Measurements from ENCODE around the gene HIF1AN.

Gene HIF1AN

DNA sequence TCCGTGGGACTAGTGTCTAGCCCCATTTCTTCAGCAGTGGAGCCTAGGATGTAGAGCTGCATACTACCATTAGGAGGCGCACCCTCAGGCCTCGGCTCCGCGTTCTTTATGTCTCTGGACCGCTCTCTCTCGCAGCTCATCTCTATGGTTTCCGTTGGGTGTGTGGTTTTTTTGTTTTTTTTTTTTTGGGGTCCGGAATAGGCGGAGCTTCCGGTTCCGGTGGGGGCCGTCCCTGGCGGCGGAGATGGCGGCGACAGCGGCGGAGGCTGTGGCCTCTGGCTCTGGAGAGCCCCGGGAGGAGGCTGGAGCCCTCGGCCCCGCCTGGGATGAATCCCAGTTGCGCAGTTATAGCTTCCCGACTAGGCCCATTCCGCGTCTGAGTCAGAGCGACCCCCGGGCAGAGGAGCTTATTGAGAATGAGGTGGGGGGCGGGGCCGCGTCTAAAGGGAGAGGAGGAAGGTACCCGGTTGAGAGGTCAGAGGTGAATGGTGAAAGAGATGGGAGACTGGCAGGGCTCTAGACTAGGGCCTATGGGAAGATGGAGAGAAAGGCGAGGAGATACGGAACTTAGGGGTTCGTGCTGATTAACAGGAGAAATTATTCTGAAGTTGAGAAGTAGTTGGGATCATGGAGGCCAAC is at the start of gene HIF1AN:
HIF1AN (plus strand) TSS at position 229 of the 639 bp plus-strand sequence; CDS start at position 245, 16 bp downstream.
- DNase-seq: peak; percentile 94 to 95
- TF ChIP-seq POLR2A (IDR thresholded peaks at IDR 0.05; ENCODE audit: low read length) (peak; percentile 89), GATA1 (IDR thresholded peaks at IDR 0.05; ENCODE audit: low read depth, low read length) (no peak)

DNA sequence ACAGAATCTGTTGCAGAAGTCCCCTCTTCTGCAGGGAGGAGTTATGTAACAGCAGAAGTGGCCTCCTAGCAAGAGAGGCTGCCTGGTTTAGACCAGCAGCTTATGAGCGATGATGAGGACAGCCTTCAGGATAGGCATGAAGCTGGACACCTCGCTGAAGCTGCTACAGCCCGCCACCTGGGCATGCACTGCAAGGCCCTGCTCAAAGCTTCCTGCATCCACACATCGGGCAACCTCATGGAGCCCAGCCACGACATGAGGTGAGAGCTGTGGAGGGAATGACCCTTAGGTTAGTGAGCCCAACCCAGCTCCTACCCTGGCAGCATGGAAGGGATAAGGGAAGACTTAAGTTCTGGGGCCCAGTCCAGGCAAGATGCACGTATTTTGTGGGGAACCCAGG is 48.2 kb upstream of the HIF1AN start:
- TF ChIP-seq POLR2A (IDR thresholded peaks at IDR 0.05; ENCODE audit: low read length) (no peak), GATA1 (IDR thresholded peaks at IDR 0.05; ENCODE audit: low read depth, low read length) (no peak)
- DNase-seq: no peak

- DNase-seq: no peak
- TF ChIP-seq POLR2A (IDR thresholded peaks at IDR 0.05; ENCODE audit: low read length) (no peak), GATA1 (IDR thresholded peaks at IDR 0.05; ENCODE audit: low read depth, low read length) (no peak)
Observed at GRCh38 chr10:100489396-100489795, 46.3 kb upstream of the HIF1AN start.

- no peak for DNase-seq
- no peak for TF ChIP-seq GATA1 (IDR thresholded peaks at IDR 0.05; ENCODE audit: low read depth, low read length)
- no peak for TF ChIP-seq POLR2A (IDR thresholded peaks at IDR 0.05; ENCODE audit: low read length)
Observed at GRCh38 chr10:100490531-100490930, 45.2 kb upstream of the HIF1AN start.

GRCh38 chr10:100496567-100496966 is 39.2 kb upstream of the HIF1AN start:
- DNase-seq: no peak

DNA sequence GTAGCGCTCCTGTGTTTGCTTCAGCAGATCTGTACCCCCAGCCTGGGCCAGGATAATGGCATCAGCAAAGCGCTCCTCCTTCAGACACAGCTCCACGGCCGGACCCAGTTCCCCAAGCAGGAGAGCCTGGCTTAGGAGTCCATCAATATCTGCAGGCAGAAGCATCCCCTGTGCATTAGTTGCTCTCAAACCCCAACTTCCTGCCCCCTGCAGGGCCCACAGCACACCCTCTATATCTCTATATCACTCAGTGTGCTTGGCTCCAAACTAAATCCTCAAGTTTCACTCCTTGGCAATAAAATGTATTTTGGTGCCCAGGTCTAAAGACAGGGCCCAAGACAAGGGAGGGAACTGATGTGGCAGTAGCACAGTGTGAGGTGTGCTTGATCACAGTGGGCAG is 37.7 kb upstream of the HIF1AN start:
- DNase-seq: no peak
- TF ChIP-seq GATA1 (IDR thresholded peaks at IDR 0.05; ENCODE audit: low read depth, low read length): no peak
- TF ChIP-seq POLR2A (IDR thresholded peaks at IDR 0.05; ENCODE audit: low read length): no peak

More at GRCh38 chr10:100496567-100496966, 39.2 kb upstream of the HIF1AN start:
- TF ChIP-seq GATA1 (IDR thresholded peaks at IDR 0.05; ENCODE audit: low read depth, low read length) (no peak), POLR2A (IDR thresholded peaks at IDR 0.05; ENCODE audit: low read length) (no peak)

- DNase-seq: no peak
- TF ChIP-seq POLR2A (IDR thresholded peaks at IDR 0.05; ENCODE audit: low read length): no peak
- no peak for TF ChIP-seq GATA1 (IDR thresholded peaks at IDR 0.05; ENCODE audit: low read depth, low read length)
Observed at GRCh38 chr10:100501423-100501822, 34.3 kb upstream of the HIF1AN start.

- TF ChIP-seq POLR2A (IDR thresholded peaks at IDR 0.05; ENCODE audit: low read length): no peak
- TF ChIP-seq GATA1 (IDR thresholded peaks at IDR 0.05; ENCODE audit: low read depth, low read length): no peak
- DNase-seq: no peak
Observed at GRCh38 chr10:100502926-100503494, 32.7 kb upstream of the HIF1AN start.

GRCh38 chr10:100504096-100504495 is 31.6 kb upstream of the HIF1AN start:
- DNase-seq: no peak
- TF ChIP-seq POLR2A (IDR thresholded peaks at IDR 0.05; ENCODE audit: low read length) (no peak), GATA1 (IDR thresholded peaks at IDR 0.05; ENCODE audit: low read depth, low read length) (no peak)

DNA sequence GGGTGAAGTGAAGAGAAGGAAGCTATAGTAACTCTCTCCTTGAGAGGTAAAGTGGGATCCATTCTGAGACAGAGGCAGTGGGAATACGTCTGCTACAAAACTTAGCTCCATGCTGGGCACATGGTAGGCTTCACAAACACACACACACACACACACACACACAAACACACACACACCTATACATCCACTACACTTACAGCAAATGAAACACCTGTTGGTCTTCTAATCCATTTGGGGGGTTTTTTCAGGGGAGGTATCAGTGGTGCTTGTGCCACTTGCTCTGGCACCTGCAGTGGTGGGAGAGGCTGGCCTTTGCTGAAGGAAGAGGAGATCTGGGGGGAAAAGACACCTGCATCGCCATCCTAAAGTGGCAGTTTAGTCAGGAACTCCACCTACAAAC is 30.6 kb upstream of the HIF1AN start:
- DNase-seq: no peak
- TF ChIP-seq GATA1 (IDR thresholded peaks at IDR 0.05; ENCODE audit: low read depth, low read length): no peak
- TF ChIP-seq POLR2A (IDR thresholded peaks at IDR 0.05; ENCODE audit: low read length): no peak

DNA sequence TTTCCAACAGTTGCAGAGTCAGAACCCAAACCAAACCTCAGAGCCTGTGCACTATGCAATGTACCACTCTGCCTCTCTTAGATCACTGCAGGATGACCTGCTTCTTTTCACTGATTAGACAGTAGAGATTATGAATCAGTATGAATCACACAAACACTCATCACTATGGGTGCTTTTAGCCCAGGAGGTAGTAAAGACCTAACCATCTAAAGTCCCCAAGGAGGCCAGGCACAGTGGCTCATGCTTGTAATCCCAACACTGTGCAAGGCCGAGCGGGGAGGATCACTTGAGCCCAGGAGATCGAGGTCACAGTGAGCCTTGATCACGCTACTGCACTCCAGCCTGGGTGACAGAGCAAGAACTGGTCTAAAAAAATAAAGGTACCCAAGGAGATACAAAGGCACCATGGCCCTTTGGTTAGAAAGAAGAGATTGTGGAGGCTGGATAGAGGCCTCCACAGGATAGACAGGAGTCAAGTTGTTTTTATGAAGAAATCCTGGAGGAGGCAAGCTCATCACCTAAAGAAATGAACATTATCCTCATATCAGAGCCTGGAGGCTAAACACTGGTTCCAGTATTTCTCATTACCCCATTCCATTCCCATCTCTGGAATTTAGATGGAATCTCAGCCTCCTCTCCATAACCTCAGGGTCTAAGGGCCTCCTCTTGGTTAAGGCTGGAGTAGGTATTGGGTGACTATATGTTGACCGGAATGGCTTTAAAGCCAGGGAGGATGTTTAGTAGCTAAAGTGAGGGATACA is 29.0 kb upstream of the HIF1AN start:
- no peak for TF ChIP-seq GATA1 (IDR thresholded peaks at IDR 0.05; ENCODE audit: low read depth, low read length)
- TF ChIP-seq POLR2A (IDR thresholded peaks at IDR 0.05; ENCODE audit: low read length): no peak
- DNase-seq: peak in 1 of 2 experiments; percentile 14

- no peak for TF ChIP-seq GATA1 (IDR thresholded peaks at IDR 0.05; ENCODE audit: low read depth, low read length)
- TF ChIP-seq POLR2A (IDR thresholded peaks at IDR 0.05; ENCODE audit: low read length): no peak
- DNase-seq: no peak
Observed at GRCh38 chr10:100507357-100507732, 28.4 kb upstream of the HIF1AN start.

DNA sequence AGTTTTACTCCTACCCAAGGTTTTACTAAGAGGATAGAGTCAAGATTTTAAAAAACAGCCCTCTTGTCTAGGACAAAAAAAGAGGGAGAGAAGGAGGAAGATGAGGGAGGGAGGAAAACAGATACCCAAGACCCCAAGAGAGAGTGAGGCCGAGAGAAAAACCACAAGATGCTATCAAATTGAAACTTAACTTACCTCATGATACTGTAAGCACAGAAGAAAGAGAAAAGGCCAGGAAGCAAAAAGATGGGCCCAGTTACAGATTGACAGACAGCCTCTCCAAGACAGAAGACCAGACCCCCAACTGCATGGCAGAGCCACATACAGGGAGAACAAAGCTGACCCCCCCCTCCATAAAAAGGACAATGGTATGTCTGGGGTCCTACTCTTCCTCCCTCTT is 27.5 kb upstream of the HIF1AN start:
- DNase-seq: no peak

DNA sequence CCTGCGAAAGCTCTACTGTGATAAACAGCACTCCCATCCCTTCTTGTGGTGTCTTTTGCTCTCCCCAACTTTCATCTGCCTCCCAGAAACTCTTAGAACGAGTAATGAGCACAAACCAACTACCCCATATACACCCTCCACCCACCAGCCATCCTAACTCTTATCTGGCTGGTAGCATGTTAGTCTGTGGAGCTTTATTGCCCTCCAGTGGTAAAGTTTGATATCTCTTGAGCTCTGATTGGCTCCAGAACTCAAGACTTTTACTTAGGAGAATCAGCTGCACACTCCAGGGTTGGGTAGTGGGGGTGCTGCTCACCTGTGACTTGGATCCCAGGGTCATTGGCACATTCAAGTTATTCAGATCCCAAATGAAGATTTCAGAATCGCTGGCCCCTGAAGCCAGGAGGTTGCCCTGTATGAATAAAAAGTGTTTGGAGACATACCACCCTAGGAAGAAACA is 27.0 kb upstream of the HIF1AN start:
- DNase-seq: peak; percentile 73 to 81

More for the DNA sequence above, 27.5 kb upstream of the HIF1AN start:
- TF ChIP-seq POLR2A (IDR thresholded peaks at IDR 0.05; ENCODE audit: low read length): no peak
- no peak for TF ChIP-seq GATA1 (IDR thresholded peaks at IDR 0.05; ENCODE audit: low read depth, low read length)

More for the DNA sequence above, 27.0 kb upstream of the HIF1AN start:
- TF ChIP-seq POLR2A (IDR thresholded peaks at IDR 0.05; ENCODE audit: low read length) (no peak), GATA1 (IDR thresholded peaks at IDR 0.05; ENCODE audit: low read depth, low read length) (no peak)

All from erythroblast (primary cell).